GM12878 (cell line): ENCODE data around the gene PSORS1C1. TPM values are rescaled to one million over a fixed set of nuclear protein-coding genes. Genes with fewer than 3 reads are reported as not detected.

Source experiments
- ATAC-seq: fragments of 200-7000 bp; cut with Tn5 transposase; 3 replicates; pipeline ENCODE4 v1.9.1; 2020; ENCODE audit warnings: mild to moderate bottlenecking, moderate library complexity
- BruUV-seq: library from RNA; stranded (reverse); fragments of 400-500 nt; replicated peaks from 2 replicates; lab custom pipeline; 2021; lab: Mats Ljungman, UMichigan
- CTCF ChIA-PET: fragments of 300-600 bp; sonication (Branson Sonifier 250); formaldehyde crosslinking; extraction: SDS; loops from one replicate; lab custom pipeline; 2021; ENCODE audit warnings: inconsistent platforms; lab: Yijun Ruan, JAX
- POLR2A ChIA-PET: fragments of 350-600 bp; formaldehyde crosslinking; extraction: SDS; loops from one replicate; lab custom pipeline; 2021; ENCODE audit warnings: inconsistent platforms; lab: Charles Lee
- RAD21 ChIA-PET: fragments of 300-600 bp; sonication (Branson Sonifier 250); formaldehyde crosslinking; loops from one replicate; lab custom pipeline; 2023; ENCODE audit warnings: antibody characterized with exemption; ENCODE audit not compliant: unreplicated experiment; lab: Charles Lee
- SMC1A ChIA-PET: fragments of 300-600 bp; sonication (Branson Sonifier 250); formaldehyde crosslinking; loops from one replicate; lab custom pipeline; 2023; ENCODE audit not compliant: unreplicated experiment, uncharacterized antibody; lab: Charles Lee
- DNase-seq: peaks from one replicate; pipeline ENCODE4 v3.0.0-alpha.2; 2011; ENCODE audit warnings: low read depth, low spot score
- FAIRE-seq: peaks from 3 replicates; lab custom pipeline; 2011; peaks lifted over from hg19 to GRCh38; lab: Jason Lieb, UNC
- H2AFZ ChIP-seq: 2 replicates; pipeline ENCODE4 v1.6.0; 2011; ENCODE audit warnings: low read depth, low read length, control low read depth; ENCODE audit not compliant: control insufficient read depth
- H3K27ac ChIP-seq: 2 replicates; pipeline ENCODE4 v1.5.1; 2011; ENCODE audit warnings: control low read depth; ENCODE audit not compliant: control insufficient read depth, insufficient read depth
- H3K27me3 ChIP-seq, 2 experiments: replicated peaks in 1 of 2; 2 replicates each; pipeline versions ENCODE4 v1.6.0 to v1.6.1; 2011; ENCODE audit warnings: low read length in 1 of 2; ENCODE audit not compliant: control insufficient read depth in 2 of 2, insufficient read depth in 2 of 2
- H3K36me3 ChIP-seq, 2 experiments: 2 replicates each; pipeline ENCODE4 v1.5.1; 2011; ENCODE audit warnings: low read length in 1 of 2; ENCODE audit not compliant: control insufficient read depth in 2 of 2, insufficient read depth in 2 of 2
- H3K4me1 ChIP-seq: 2 replicates; pipeline ENCODE4 v1.6.1; 2011; ENCODE audit warnings: mild to moderate bottlenecking, low read length, moderate library complexity, mixed read lengths; ENCODE audit not compliant: control insufficient read depth, insufficient read depth
- H3K4me2 ChIP-seq: 2 replicates; pipeline ENCODE4 v1.6.0; 2011; ENCODE audit warnings: control low read depth; ENCODE audit not compliant: control insufficient read depth, insufficient read depth
- H3K4me3 ChIP-seq: fragments of 200-600 bp; sonication (generic); 2 replicates; pipeline ENCODE4 v1.5.1; 2016
- H3K79me2 ChIP-seq: 2 replicates; pipeline ENCODE4 v1.6.0; 2011; ENCODE audit warnings: low read length; ENCODE audit not compliant: control insufficient read depth, insufficient read depth
- H3K9ac ChIP-seq: 2 replicates; pipeline ENCODE4 v1.8.0; 2011; ENCODE audit warnings: low read length, control low read depth, mixed read lengths; ENCODE audit not compliant: control insufficient read depth, insufficient read depth
- H3K9me3 ChIP-seq: replicated peaks from 3 replicates; pipeline ENCODE4 v1.5.1; 2011; ENCODE audit warnings: mild to moderate bottlenecking, low read length; ENCODE audit not compliant: control insufficient read depth, insufficient read depth
- H4K20me1 ChIP-seq: 2 replicates; pipeline ENCODE4 v1.6.0; 2011; ENCODE audit not compliant: control insufficient read depth, insufficient read depth
- EZH2 ChIP-seq: IDR thresholded peaks from 2 replicates; pipeline ENCODE4 v1.6.1; 2012; ENCODE audit warnings: low read depth, mild to moderate bottlenecking, control low read depth, inconsistent platforms, low read length, borderline replicate concordance; ENCODE audit not compliant: control insufficient read depth
- FOS ChIP-seq: IDR thresholded peaks from 3 replicates; pipeline ENCODE4 v1.6.1; 2011; ENCODE audit warnings: borderline replicate concordance; ENCODE audit not compliant: insufficient read length; ENCODE audit errors: extremely low read depth
- HDGF ChIP-seq: fragments of 450-650 bp; IDR thresholded peaks from 2 replicates; pipeline ENCODE4 v1.6.1; 2016; ENCODE audit warnings: antibody characterized with exemption
- IKZF1 ChIP-seq: fragments of 450-650 bp; conservative IDR thresholded peaks from 2 replicates; pipeline ENCODE4 v1.6.1; 2017; ENCODE audit warnings: antibody characterized with exemption, mild to moderate bottlenecking
- NFXL1 ChIP-seq: fragments of 450-650 bp; IDR thresholded peaks from 2 replicates; pipeline ENCODE4 v1.6.1; 2017; ENCODE audit warnings: antibody characterized with exemption, mild to moderate bottlenecking, borderline replicate concordance
- PBX3 ChIP-seq: IDR thresholded peaks from 2 replicates; pipeline ENCODE4 v1.6.1; 2011; ENCODE audit warnings: mild to moderate bottlenecking, low read depth, low read length, moderate library complexity; ENCODE audit not compliant: insufficient replicate concordance
- POLR2AphosphoS5 ChIP-seq: IDR thresholded peaks from 2 replicates; pipeline ENCODE4 v1.6.1; 2011; ENCODE audit warnings: mild to moderate bottlenecking, low read length, inconsistent platforms
- REST ChIP-seq: IDR thresholded peaks from 2 replicates; pipeline ENCODE4 v1.6.1; 2012; ENCODE audit warnings: mild to moderate bottlenecking, low read depth, low read length
- SP1 ChIP-seq: IDR thresholded peaks from one replicate; pipeline ENCODE4 v1.6.1; 2011; ENCODE audit warnings: low read depth, low read length
- SREBF1 ChIP-seq: IDR thresholded peaks from 2 replicates; pipeline ENCODE4 v1.6.1; 2012; ENCODE audit warnings: mild to moderate bottlenecking, low read length
- SUPT20H ChIP-seq: IDR thresholded peaks from 2 replicates; pipeline ENCODE4 v1.6.1; 2011; ENCODE audit warnings: low read depth, mild to moderate bottlenecking, low read length, moderate library complexity, borderline replicate concordance; ENCODE audit not compliant: control insufficient read depth
- ZBTB11 ChIP-seq: fragments of 450-650 bp; formaldehyde crosslinking; IDR thresholded peaks from 2 replicates; pipeline ENCODE4 v1.5.0; 2022; ENCODE audit warnings: mild to moderate bottlenecking, missing genetic modification characterization
- WGBS: methylation state at CpG from one replicate; pipeline ENCODE4 v1.1.6; 2016; ENCODE audit warnings: low lambda C conversion rate; ENCODE audit not compliant: insufficient replicate concordance, insufficient coverage; ENCODE audit errors: missing lambda C conversion rate; 5-methylcytosine and 5-hydroxymethylcytosine counted together
- in situ Hi-C: fragments of 300-500 bp; cut with MboI; formaldehyde crosslinking; loops from 9 replicates; pipeline ENCODE4 v1.14.3; 2018; ENCODE audit warnings: mixed read lengths
- intact Hi-C: fragments of 100-400 bp; cut with micrococcal nuclease; formaldehyde crosslinking; loops from one replicate; pipeline ENCODE4 v1.14.2; 2022; ENCODE audit not compliant: unreplicated experiment
- polyA plus RNA-seq, 11 experiments: library from polyadenylated mRNA; depleted of rRNA in 4 of 11; unstranded in 6 of 11; stranded (reverse) in 5 of 11; fragments of >200 nt; fragmentation: Nextera tagmentation in 4 of 11; fragmentation: Illumina TruSeq in 1 of 11; extraction: Ambion mirVana in 4 of 11; extraction: Trizol in 1 of 11; gene quantifications; 1 replicate in 1 of 11; 2 replicates in 10 of 11; pipeline versions ENCODE4 v1.2.1 to v1.2.3, GENCODE V29; 2011 to 2016; ENCODE audit warnings: inconsistent platforms in 2 of 11, missing spikeins in 2 of 11, low read depth in 1 of 11
- total RNA-seq, 4 experiments: library from RNA; depleted of rRNA in 3 of 4; stranded (reverse); fragments of >200 nt in 3 of 4; fragmentation: Illumina TruSeq in 1 of 4; extraction: Trizol in 1 of 4; gene quantifications; 2 replicates each; pipeline versions ENCODE4 v1.2.1 to v1.2.3, GENCODE V29; 2013 to 2021

Gene PSORS1C1
- total and polyA plus RNA-seq, 10 of the 15 experiments (the other 5 are each of a cell fraction or from before 2014, with no cell fraction given): 0.13 to 1.00 (median 0.20) TPM; not detected in 5

- no peak for TF ChIP-seq REST
Observed at GRCh38 chr6:31139599-31139998, 25.0 kb downstream of the PSORS1C1 start (continued).

GRCh38 chr6:31140643-31141042, 26.0 kb downstream of the PSORS1C1 start:
- Histone ChIP-seq H3K36me3 (peaks cover 0 to 4% of the 10 kb centered on the region in 2 experiments; a peak in 1 of 4 replicates), H3K4me2 (no peak overlapping the region), H3K9me3 (no peaks in the 10 kb centered on the region; the same call in 2 of the 3 replicates), H3K4me1 (peaks cover 3% of the 10 kb centered on the region), H3K27me3 (no peaks in the 10 kb centered on the region), H3K4me3 (no peak overlapping the region), H2AFZ (no peak overlapping the region), H4K20me1 (no peaks in the 10 kb centered on the region), H3K79me2 (no peaks in the 10 kb centered on the region), H3K27ac (no peak overlapping the region), H3K9ac (no peak overlapping the region)
- ATAC-seq (no peak), DNase-seq (no peak), FAIRE-seq (no peak)
- BruUV-seq: no TSS peak
- intact Hi-C loops (no loop called here), in situ Hi-C loops (no loop called here)
- TF ChIP-seq SP1: no peak
- TF ChIP-seq FOS: no peak
- TF ChIP-seq HDGF: no peak
- no peak for TF ChIP-seq SREBF1
- no peak for TF ChIP-seq SUPT20H
- TF ChIP-seq ZBTB11: no peak
- TF ChIP-seq PBX3: no peak
- no peak for TF ChIP-seq IKZF1
- no peak for TF ChIP-seq EZH2
- no peak for TF ChIP-seq NFXL1
- no peak for TF ChIP-seq POLR2AphosphoS5
- CTCF ChIA-PET: interaction anchor here (22.9 kb wide), 1 partner anchor 53 kb away, joined by 326 read pairs; no protein-coding TSS in a partner anchor
- SMC1A ChIA-PET: no interaction called here
- WGBS: 84% methylated on average over 15 of the region's 15 CpGs
- POLR2A ChIA-PET: interaction anchor here (0.7 kb wide), 1 partner anchor 21 kb away, joined by 3 read pairs; no protein-coding TSS in a partner anchor
- RAD21 ChIA-PET: no interaction called here
